HG02852 (cell line): Measurements from ENCODE around the gene CD69.
A peak's percentile ranks its signal among the peaks of the same experiment; 100 is the strongest.
"Not testable (repeated sequence)": the region's sequence is repeated elsewhere in the genome, so short reads cannot be mapped to it uniquely, and the experiment has no call there.

Experiments
- ATAC-seq: cut with Tn5 transposase; IDR thresholded peaks from one replicate; pipeline ENCODE4 v1.9.1; 2021; ENCODE audit warnings: mild to moderate bottlenecking, moderate library complexity; ENCODE audit not compliant: unreplicated experiment

CD69 gene

GRCh38 chr12:9751204-9752144 lies 9.2 kb downstream of the CD69 start:
- ATAC-seq, result no peak

- peak; percentile 67 for ATAC-seq
Observed at GRCh38 chr12:9750276-9751203, 10.2 kb downstream of the CD69 start.

GRCh38 chr12:9749640-9750039 lies 11.1 kb downstream of the CD69 start:
- ATAC-seq, result no peak

- no peak for ATAC-seq
Observed at GRCh38 chr12:9745199-9745598, 15.5 kb downstream of the CD69 start.

- no peak for ATAC-seq
Observed at GRCh38 chr12:9742661-9743060, 18.0 kb downstream of the CD69 start.

- peak; percentile 83 for ATAC-seq
Observed at GRCh38 chr12:9741726-9742125, 19.0 kb downstream of the CD69 start.

GRCh38 chr12:9740106-9740750 lies 20.5 kb downstream of the CD69 start:
- no peak for ATAC-seq

- not testable (repeated sequence) for ATAC-seq
Observed at GRCh38 chr12:9739404-9740105, 21.1 kb downstream of the CD69 start.

- not testable (repeated sequence) for ATAC-seq
Observed at GRCh38 chr12:9738905-9739304, 21.8 kb downstream of the CD69 start.

GRCh38 chr12:9736936-9737705 lies 23.6 kb downstream of the CD69 start:
- no peak for ATAC-seq

- no peak for ATAC-seq
Observed at GRCh38 chr12:9735601-9736000, 25.1 kb downstream of the CD69 start.

- ATAC-seq, result no peak
Observed at GRCh38 chr12:9732921-9733461, 27.7 kb downstream of the CD69 start, which contains the start of gene CLECL1. Gene CLECL1, minus strand, starts transcription at chr12:9733097.

GRCh38 chr12:9731797-9732196 lies 28.9 kb downstream of the CD69 start:
- ATAC-seq, result no peak

- ATAC-seq, result no peak
Observed at GRCh38 chr12:9731393-9731792, 29.3 kb downstream of the CD69 start.

GRCh38 chr12:9730591-9730990 lies 30.1 kb downstream of the CD69 start:
- no peak for ATAC-seq

GRCh38 chr12:9730011-9730410 lies 30.7 kb downstream of the CD69 start:
- no peak for ATAC-seq

- ATAC-seq, result no peak
Observed at GRCh38 chr12:9729082-9729481, 31.6 kb downstream of the CD69 start.

GRCh38 chr12:9727813-9728212 lies 32.9 kb downstream of the CD69 start:
- no peak for ATAC-seq

GRCh38 chr12:9725213-9725870 lies 35.4 kb downstream of the CD69 start:
- ATAC-seq, result no peak
